ENCODE measurements around the gene DOCK1.

DOCK1 gene

DNA sequence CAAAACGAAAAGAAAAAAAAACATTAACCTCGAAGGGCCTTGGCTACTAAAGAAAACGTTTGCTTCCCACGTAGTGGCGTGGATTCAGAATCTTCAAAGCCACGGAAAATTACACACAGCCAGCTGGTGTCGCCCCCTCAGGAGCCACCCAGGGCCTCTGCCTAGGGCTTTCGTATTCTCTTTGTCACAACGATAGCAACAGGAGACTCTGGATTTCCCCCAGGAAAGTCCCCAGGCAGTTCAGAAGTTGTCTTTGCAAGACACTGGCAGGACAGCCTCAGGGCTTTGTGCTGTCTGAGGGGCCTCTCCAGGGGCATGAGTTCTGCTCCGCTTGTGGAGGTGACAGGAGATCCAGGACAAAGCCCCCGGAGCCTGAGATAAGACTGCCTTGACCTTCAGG lies 441.4 kb downstream of the DOCK1 start:
- DNase-seq (ENCODE audit: low read depth) = no peak
- TF ChIP-seq, protein P1, sequence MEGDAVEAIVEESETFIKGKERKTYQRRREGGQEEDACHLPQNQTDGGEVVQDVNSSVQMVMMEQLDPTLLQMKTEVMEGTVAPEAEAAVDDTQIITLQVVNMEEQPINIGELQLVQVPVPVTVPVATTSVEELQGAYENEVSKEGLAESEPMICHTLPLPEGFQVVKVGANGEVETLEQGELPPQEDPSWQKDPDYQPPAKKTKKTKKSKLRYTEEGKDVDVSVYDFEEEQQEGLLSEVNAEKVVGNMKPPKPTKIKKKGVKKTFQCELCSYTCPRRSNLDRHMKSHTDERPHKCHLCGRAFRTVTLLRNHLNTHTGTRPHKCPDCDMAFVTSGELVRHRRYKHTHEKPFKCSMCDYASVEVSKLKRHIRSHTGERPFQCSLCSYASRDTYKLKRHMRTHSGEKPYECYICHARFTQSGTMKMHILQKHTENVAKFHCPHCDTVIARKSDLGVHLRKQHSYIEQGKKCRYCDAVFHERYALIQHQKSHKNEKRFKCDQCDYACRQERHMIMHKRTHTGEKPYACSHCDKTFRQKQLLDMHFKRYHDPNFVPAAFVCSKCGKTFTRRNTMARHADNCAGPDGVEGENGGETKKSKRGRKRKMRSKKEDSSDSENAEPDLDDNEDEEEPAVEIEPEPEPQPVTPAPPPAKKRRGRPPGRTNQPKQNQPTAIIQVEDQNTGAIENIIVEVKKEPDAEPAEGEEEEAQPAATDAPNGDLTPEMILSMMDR (conservative IDR thresholded peaks at IDR 0.05; ENCODE audit: low read depth, low read length) = no peak
- no peak overlapping the region for H3K4me3 ChIP-seq (ENCODE audit: low read length)

DNA sequence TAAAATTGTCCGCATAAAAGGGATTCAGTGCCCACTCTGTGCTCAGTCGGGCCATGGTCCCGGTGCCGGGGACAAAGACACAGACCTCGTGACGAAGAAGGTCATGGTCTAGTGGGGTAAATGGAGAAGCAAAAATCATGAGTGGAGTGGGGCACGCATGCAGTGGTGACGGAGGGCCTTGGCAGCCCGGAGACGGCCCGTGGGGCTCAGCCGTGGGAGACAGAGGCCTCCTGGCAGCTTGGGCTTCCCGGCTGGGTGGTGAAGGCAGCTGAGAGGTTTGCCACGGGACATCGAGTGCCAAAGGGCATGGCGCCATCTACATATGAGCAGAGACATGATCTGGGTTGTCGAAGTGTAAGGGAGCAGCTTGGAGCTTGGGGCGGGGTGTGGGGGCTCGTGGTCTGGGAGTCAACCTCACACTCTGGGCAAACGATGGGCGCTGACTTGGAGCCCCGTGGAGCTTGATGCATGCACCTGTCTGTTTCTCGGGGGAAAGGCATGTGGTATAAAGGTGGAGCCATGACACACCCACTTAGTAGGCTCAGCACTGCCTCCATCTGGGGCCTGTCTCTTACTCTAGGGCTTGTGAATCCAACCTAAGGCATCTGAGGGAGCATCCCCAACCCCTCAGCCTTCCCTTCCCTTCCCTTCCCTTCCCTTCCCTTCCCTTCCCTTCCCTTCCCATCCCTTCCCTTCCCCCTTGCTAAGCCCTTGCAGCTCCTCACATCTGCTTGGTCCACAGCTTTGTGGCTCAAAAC lies 442.2 kb downstream of the DOCK1 start:
- TF ChIP-seq, protein P1 (conservative IDR thresholded peaks at IDR 0.05; ENCODE audit: low read depth, low read length) = no peak
- H3K4me3 ChIP-seq (ENCODE audit: low read length) = no peak overlapping the region
- no peak for DNase-seq (ENCODE audit: low read depth)

DNA sequence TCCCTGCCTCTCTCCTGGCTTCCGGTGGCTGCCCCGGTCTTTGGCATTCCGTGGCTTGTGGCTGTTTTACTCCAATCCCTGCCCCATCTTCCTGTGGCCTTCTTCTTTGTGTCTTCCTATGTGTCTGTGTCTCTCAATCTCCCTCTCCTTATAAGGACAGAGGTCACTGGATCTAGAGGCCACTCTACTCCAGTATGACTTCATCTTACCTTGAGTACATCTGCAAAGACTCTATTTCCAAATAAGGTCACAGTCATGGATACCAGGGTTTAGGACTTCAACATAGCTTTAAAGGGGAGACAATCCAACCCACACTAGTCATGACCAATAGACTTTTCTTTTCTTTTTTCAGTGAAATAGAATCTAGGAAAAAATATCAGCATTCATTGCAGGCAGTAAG lies 444.5 kb downstream of the DOCK1 start:
- TF ChIP-seq, protein P1 (conservative IDR thresholded peaks at IDR 0.05; ENCODE audit: low read depth, low read length) = no peak
- DNase-seq (ENCODE audit: low read depth) = no peak
- no peak overlapping the region for H3K4me3 ChIP-seq (ENCODE audit: low read length)

DNA sequence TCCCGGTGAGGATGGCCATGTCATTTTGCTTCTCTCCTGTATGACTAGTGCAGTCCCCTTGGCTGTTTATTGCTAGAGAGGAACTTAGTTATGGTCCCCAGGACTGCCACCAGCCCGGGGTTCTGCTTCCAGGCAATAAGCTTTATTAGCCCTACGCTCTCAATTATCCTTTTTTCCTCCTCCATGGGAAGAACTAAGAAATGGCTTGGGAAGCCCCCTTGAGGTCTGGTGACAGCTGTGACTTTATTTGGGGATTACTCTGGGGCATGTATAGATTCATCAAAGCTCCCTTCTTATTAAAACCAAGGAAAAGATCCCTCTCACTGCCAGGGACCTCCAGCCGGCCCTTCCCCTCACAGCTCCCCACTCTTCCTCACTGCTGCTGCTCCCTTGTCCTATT lies 446.3 kb downstream of the DOCK1 start:
- TF ChIP-seq, protein P1 (conservative IDR thresholded peaks at IDR 0.05; ENCODE audit: low read depth, low read length) = no peak
- H3K4me3 ChIP-seq (ENCODE audit: low read length) = no peak overlapping the region
- DNase-seq (ENCODE audit: low read depth) = no peak

DNA sequence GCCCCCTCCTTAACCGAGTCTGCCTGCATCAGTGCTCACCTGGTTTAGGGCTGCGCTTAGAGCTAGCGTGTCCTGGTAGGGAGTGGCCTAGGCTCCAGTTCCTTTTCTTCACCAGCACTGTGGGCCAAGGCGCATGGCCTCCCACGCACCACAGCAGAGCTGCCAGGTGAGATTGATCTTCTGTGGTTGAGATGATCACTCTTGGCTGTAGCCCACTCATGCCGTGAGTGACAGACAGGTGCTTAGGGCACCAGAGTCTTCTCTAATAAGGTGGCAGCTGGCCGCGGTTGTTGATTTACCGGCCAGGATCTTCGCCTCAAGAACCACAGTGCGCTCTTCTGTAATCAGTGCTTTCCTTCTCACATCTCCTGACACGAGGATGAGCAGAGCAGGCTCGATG lies 448.3 kb downstream of the DOCK1 start:
- DNase-seq (ENCODE audit: low read depth) = no peak
- TF ChIP-seq, protein P1 (conservative IDR thresholded peaks at IDR 0.05; ENCODE audit: low read depth, low read length) = no peak
- H3K4me3 ChIP-seq (ENCODE audit: low read length) = no peak overlapping the region

DNA sequence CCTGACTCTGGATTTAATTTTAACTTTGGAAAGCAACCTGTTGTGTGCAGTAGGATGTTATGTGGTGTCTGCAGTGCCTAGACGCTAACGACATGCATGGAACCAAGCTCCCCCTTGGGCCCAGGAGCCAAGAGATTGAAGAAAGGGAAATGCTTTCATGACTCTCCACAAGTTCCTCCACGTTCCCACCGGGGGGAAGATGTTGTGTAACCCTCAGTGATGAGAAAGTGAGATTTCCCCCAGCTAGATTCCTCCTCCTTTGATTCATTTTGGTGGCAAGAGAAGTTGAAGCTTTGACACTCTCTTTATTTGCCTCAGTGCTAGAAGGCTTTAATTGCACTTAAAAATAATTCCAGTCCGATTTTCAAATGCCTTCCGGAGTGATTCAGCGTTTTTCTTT lies 449.0 kb downstream of the DOCK1 start:
- TF ChIP-seq, protein P1 (conservative IDR thresholded peaks at IDR 0.05; ENCODE audit: low read depth, low read length) = no peak
- DNase-seq (ENCODE audit: low read depth) = no peak
- H3K4me3 ChIP-seq (ENCODE audit: low read length) = no peak overlapping the region

DNA sequence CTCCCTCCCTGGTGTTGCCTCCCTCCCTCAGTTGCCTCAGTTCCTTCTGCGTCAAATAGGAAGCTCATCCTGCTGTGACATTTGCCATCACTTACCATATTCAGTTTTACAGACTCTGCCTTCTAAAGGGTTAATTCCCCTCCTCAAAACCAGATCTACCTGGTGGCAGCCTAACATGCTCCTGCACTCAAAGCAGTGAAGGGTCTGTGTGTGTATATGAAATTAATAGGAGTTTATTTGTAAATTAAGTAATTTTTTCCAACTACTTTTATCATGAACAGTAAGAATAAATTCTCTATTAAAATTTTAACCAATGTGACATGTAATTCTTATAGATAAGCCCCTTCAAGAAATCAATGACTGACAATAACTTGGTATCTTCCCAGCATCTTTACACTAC lies 449.8 kb downstream of the DOCK1 start:
- TF ChIP-seq, protein P1 (conservative IDR thresholded peaks at IDR 0.05; ENCODE audit: low read depth, low read length) = peak; percentile 46
- H3K4me3 ChIP-seq (ENCODE audit: low read length) = no peak overlapping the region
- DNase-seq (ENCODE audit: low read depth) = no peak

All from retinal pigment epithelial cell (primary cell).